Endothelial cell of umbilical vein (primary cell): ENCODE results near the gene RPL38. TPM values are rescaled to one million over a fixed set of nuclear protein-coding genes. Genes with fewer than 3 reads are reported as not detected.

Source experiments
- BruUV-seq: library from RNA; stranded (reverse); fragments of 400-500 nt; replicated peaks from 2 replicates; lab custom pipeline; 2021; lab: Mats Ljungman, UMichigan
- CTCF ChIA-PET: fragments of 300-600, 350-600 bp; sonication (Branson Sonifier 250); formaldehyde crosslinking; loops from one replicate; lab custom pipeline; 2021; ENCODE audit warnings: antibody characterized with exemption, inconsistent platforms; lab: Charles Lee
- POLR2A ChIA-PET: fragments of 300-600, 350-600 bp; sonication (Branson Sonifier 250); formaldehyde crosslinking; loops from one replicate; lab custom pipeline; 2021; ENCODE audit warnings: antibody characterized with exemption, inconsistent platforms; lab: Charles Lee
- DNase-seq: peaks from one replicate; pipeline ENCODE4 v3.0.0-alpha.2; 2011; ENCODE audit warnings: low read depth, low spot score
- FAIRE-seq: peaks from 2 replicates; lab custom pipeline; 2011; peaks lifted over from hg19 to GRCh38; lab: Jason Lieb, UNC
- H2AFZ ChIP-seq: 2 replicates; pipeline ENCODE4 v1.6.0; 2012; ENCODE audit warnings: low read depth, low read length, control low read depth, inconsistent platforms
- H3K27ac ChIP-seq: 2 replicates; pipeline ENCODE4 v1.5.1; 2011; ENCODE audit warnings: low read depth, mild to moderate bottlenecking, control low read depth, low read length, moderate library complexity; ENCODE audit not compliant: insufficient read depth
- H3K27me3 ChIP-seq, 2 experiments: 2 replicates each; pipeline versions ENCODE4 v1.6.0 to v1.6.1; 2011; ENCODE audit warnings: low read length in 2 of 2, mixed read lengths in 1 of 2; ENCODE audit not compliant: control insufficient read depth in 2 of 2, insufficient read depth in 2 of 2
- H3K36me3 ChIP-seq, 2 experiments: 2 replicates in 1 of 2; 3 replicates in 1 of 2; pipeline ENCODE4 v1.5.1; 2011; ENCODE audit warnings: low read length in 2 of 2, mild to moderate bottlenecking in 1 of 2, moderate library complexity in 1 of 2; ENCODE audit not compliant: control insufficient read depth in 2 of 2, insufficient read depth in 2 of 2; ENCODE audit errors: extremely low read depth in 1 of 2
- H3K4me1 ChIP-seq: 3 replicates; pipeline ENCODE4 v1.5.1; 2011; ENCODE audit warnings: mild to moderate bottlenecking, low read length; ENCODE audit not compliant: control insufficient read depth, insufficient read depth; ENCODE audit errors: extremely low read depth
- H3K4me2 ChIP-seq: 2 replicates; pipeline ENCODE4 v1.6.1; 2011; ENCODE audit warnings: low read length, control low read depth, mixed read lengths; ENCODE audit not compliant: insufficient read depth
- H3K4me3 ChIP-seq, 3 experiments: fragments of 200-600 bp in 1 of 3; sonication (generic), shearing (Covaris generic) in 1 of 3; replicated peaks in 1 of 3; 2 replicates each; pipeline ENCODE4 v1.5.1; 2011 to 2016; ENCODE audit warnings: control low read depth in 3 of 3, low read length in 3 of 3, mild to moderate bottlenecking in 2 of 3, inconsistent platforms in 1 of 3, low read depth in 1 of 3, moderate library complexity in 1 of 3; ENCODE audit not compliant: insufficient read depth in 1 of 3
- H3K79me2 ChIP-seq: 2 replicates; pipeline ENCODE4 v1.6.0; 2012; ENCODE audit warnings: low read length, inconsistent platforms; ENCODE audit not compliant: control insufficient read depth, insufficient read depth
- H3K9ac ChIP-seq: replicated peaks from 2 replicates; pipeline ENCODE3; 2011; ENCODE audit warnings: low read length, control low read depth; ENCODE audit not compliant: insufficient read depth; ENCODE audit errors: extremely low read depth
- H3K9me1 ChIP-seq: replicated peaks from 3 replicates; pipeline ENCODE4 v1.6.0; 2011; ENCODE audit warnings: mild to moderate bottlenecking, low read length; ENCODE audit not compliant: control insufficient read depth, insufficient read depth; ENCODE audit errors: extremely low read depth
- H3K9me3 ChIP-seq: replicated peaks from 2 replicates; pipeline ENCODE4 v1.5.1; 2012; ENCODE audit warnings: low read length, inconsistent platforms; ENCODE audit not compliant: control insufficient read depth, insufficient read depth
- H4K20me1 ChIP-seq: replicated peaks from 2 replicates; pipeline ENCODE3; 2011; ENCODE audit warnings: mild to moderate bottlenecking, low read length; ENCODE audit not compliant: control insufficient read depth, insufficient read depth; ENCODE audit errors: extremely low read depth
- EZH2 ChIP-seq: IDR thresholded peaks from 2 replicates; pipeline ENCODE4 v1.6.1; 2012; ENCODE audit warnings: borderline replicate concordance, low read depth, mild to moderate bottlenecking, moderate library complexity, low read length, inconsistent platforms; ENCODE audit not compliant: severe bottlenecking
- FOS ChIP-seq: IDR thresholded peaks from 2 replicates; pipeline ENCODE4 v1.6.1; 2011; ENCODE audit warnings: mild to moderate bottlenecking, low read length, moderate library complexity, borderline replicate concordance; ENCODE audit not compliant: insufficient read depth
- JUN ChIP-seq: IDR thresholded peaks from 2 replicates; pipeline ENCODE4 v1.6.1; 2011; ENCODE audit warnings: borderline replicate concordance, low read depth; ENCODE audit not compliant: insufficient read length, insufficient read depth
- MYC ChIP-seq: IDR thresholded peaks from one replicate; pipeline ENCODE4 v1.6.1; 2011; ENCODE audit warnings: mild to moderate bottlenecking, low read depth, low read length
- POLR2A ChIP-seq: IDR thresholded peaks from 2 replicates; pipeline ENCODE4 v1.6.1; 2012; ENCODE audit warnings: low read depth, mild to moderate bottlenecking, control low read depth, low read length
- POLR2AphosphoS5 ChIP-seq: IDR thresholded peaks from 2 replicates; pipeline ENCODE4 v1.6.1; 2012; ENCODE audit warnings: low read depth, mild to moderate bottlenecking, control low read depth, low read length, moderate library complexity; ENCODE audit not compliant: insufficient read depth
- dilution Hi-C: fragments of 300-500 bp; cut with MboI; formaldehyde crosslinking; loops from one replicate; pipeline ENCODE4 v1.15.0; 2019; ENCODE audit warnings: low sequenced_read_pairs; ENCODE audit not compliant: extremely low pct_ligation_motif_present
- intact Hi-C: fragments of 100-400 bp; cut with micrococcal nuclease; formaldehyde crosslinking; loops from one replicate; pipeline ENCODE4 v1.10.0; 2022
- polyA plus RNA-seq, 4 experiments: library from polyadenylated mRNA; depleted of rRNA in 3 of 4; stranded (reverse) in 3 of 4; unstranded in 1 of 4; fragments of >200 nt; gene quantifications; 2 replicates each; pipeline versions ENCODE4 v1.2.1 to v1.2.3, GENCODE V29; 2011 to 2012; ENCODE audit warnings: missing spikeins in 1 of 4
- total RNA-seq: library from RNA; stranded (reverse); gene quantifications from 2 replicates; pipeline ENCODE4 v1.2.3, GENCODE V29; 2021
- TF ChIP-seq, protein P1 (sequence below): IDR thresholded peaks from 2 replicates; pipeline ENCODE4 v1.6.1; 2011; ENCODE audit not compliant: insufficient read depth, insufficient read length
- TF ChIP-seq, protein P2 (sequence below), 2 donors: IDR thresholded peaks; 1 replicate in 1 of 2; 2 replicates in 1 of 2; pipeline ENCODE4 v1.5.1; 2011; ENCODE audit warnings: low read length in 2 of 2, mild to moderate bottlenecking in 2 of 2, moderate library complexity in 2 of 2, control low read depth in 1 of 2, inconsistent platforms in 1 of 2, low read depth in 1 of 2; ENCODE audit not compliant: insufficient read depth in 1 of 2; ENCODE audit errors: extremely low read depth in 1 of 2

RPL38 gene
- total and polyA plus RNA-seq, 2 donors (not counting 3 experiments of a cell fraction or from before 2014, with no cell fraction given), result 256 to 1,006 TPM

DNA sequence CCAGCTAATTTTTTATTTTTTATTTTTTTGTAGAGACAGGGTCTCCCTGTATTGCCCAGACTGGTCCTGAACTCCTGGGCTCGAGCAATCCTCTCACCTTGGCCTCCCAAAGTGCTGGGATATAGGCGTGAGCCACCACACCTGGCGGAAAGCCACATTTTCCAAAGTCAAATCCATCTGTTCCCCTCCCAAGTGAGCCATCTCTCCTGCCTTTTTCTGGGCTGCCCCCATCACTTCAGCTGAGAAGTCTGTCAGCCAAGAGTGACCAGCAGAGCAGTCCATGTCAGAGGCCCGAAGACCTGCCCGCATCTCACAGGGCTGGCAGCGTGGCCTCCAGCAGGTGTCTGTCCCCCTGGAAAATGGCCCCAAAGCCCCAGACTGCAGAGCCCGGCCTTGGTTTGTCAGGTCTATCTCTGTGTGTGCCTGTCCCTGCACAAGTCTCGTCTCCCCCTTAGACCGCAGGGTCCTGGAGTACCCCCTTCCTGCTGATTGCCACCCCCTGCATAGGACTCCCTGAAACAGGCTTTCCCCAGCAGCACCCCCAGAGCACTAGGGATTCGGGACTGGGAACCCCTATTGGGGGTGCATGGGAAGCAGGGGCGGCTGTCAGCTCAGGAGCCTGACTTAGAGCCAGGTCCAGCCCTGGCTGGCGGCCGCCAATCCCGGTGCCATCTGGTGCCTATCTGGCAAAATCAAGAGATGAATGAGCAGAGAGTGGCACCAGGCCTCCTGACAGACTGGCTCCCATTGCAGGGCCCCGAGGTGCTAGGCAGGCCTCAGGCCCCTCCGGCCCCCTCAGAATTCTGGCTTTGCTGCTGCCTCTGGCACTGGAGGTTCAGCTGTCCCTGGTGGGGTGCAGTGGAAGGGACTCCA lies 17.7 kb downstream of the RPL38 start:
- H3K4me3 ChIP-seq, result no peak overlapping the region
- intact Hi-C loops (no loop called here), dilution Hi-C loops (no loop called here)
- H3K27ac ChIP-seq, result no peak overlapping the region
- no peak overlapping the region for H2AFZ ChIP-seq
- H3K9me1 ChIP-seq, result no peaks in the 10 kb centered on the region
- ChIA-PET POLR2A (no interaction called here), CTCF (interaction anchor here (1.8 kb wide), 1 partner anchor 22 kb away, joined by 5 read pairs; no protein-coding TSS in a partner anchor)
- no peaks in the 10 kb centered on the region for H3K27me3 ChIP-seq
- H3K4me2 ChIP-seq, result no peak overlapping the region
- no peaks in the 10 kb centered on the region for H3K79me2 ChIP-seq
- no peak for DNase-seq
- H3K9me3 ChIP-seq, result no peaks in the 10 kb centered on the region
- H3K9ac ChIP-seq, result no peak overlapping the region
- H3K4me1 ChIP-seq, result no peaks in the 10 kb centered on the region
- H4K20me1 ChIP-seq, result no peaks in the 10 kb centered on the region
- FAIRE-seq, result no peak
- BruUV-seq, result no TSS peak
- H3K36me3 ChIP-seq, result no peaks in the 10 kb centered on the region
- TF ChIP-seq EZH2, result no peak
- TF ChIP-seq MYC, result no peak
- no peak for TF ChIP-seq FOS
- TF ChIP-seq POLR2A, result no peak
- TF ChIP-seq JUN, result no peak
- TF ChIP-seq POLR2AphosphoS5, result no peak
- TF ChIP-seq, protein P1, sequence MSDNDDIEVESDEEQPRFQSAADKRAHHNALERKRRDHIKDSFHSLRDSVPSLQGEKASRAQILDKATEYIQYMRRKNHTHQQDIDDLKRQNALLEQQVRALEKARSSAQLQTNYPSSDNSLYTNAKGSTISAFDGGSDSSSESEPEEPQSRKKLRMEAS, result no peak
- TF ChIP-seq, protein P2, sequence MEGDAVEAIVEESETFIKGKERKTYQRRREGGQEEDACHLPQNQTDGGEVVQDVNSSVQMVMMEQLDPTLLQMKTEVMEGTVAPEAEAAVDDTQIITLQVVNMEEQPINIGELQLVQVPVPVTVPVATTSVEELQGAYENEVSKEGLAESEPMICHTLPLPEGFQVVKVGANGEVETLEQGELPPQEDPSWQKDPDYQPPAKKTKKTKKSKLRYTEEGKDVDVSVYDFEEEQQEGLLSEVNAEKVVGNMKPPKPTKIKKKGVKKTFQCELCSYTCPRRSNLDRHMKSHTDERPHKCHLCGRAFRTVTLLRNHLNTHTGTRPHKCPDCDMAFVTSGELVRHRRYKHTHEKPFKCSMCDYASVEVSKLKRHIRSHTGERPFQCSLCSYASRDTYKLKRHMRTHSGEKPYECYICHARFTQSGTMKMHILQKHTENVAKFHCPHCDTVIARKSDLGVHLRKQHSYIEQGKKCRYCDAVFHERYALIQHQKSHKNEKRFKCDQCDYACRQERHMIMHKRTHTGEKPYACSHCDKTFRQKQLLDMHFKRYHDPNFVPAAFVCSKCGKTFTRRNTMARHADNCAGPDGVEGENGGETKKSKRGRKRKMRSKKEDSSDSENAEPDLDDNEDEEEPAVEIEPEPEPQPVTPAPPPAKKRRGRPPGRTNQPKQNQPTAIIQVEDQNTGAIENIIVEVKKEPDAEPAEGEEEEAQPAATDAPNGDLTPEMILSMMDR (IDR thresholded peaks at IDR 0.05; ENCODE audit: extremely low read depth in 1 of 2, insufficient read depth in 1 of 2, low read depth in 1 of 2, low read length in 2 of 2), result no peak
